K562 (cell line): ENCODE measurements around the gene CAMK1D. TPM values are rescaled to one million over a fixed set of nuclear protein-coding genes. Genes with fewer than 3 reads are reported as not detected.

Source experiments
- CHD2 ChIP-seq: IDR thresholded peaks from 2 replicates; pipeline ENCODE4 v1.6.1; 2011; ENCODE audit warnings: low read depth, low read length
- EGR1 ChIP-seq: fragments of 450-650 bp; conservative IDR thresholded peaks from 2 replicates; pipeline ENCODE4 v1.6.1; 2017; ENCODE audit warnings: mild to moderate bottlenecking
- HEY1 ChIP-seq: fragments of 250-450 bp; sonication (Bioruptor Pico); IDR thresholded peaks from 2 replicates; pipeline ENCODE4 v1.5.0; 2020; ENCODE audit warnings: mild to moderate bottlenecking, moderate library complexity, borderline replicate concordance
- HOMEZ ChIP-seq: fragments of 250-450 bp; sonication (Bioruptor Pico); IDR thresholded peaks from 2 replicates; pipeline ENCODE4 v1.4.0; 2020; ENCODE audit warnings: mild to moderate bottlenecking, moderate library complexity
- KDM1A ChIP-seq, 2 experiments: fragments of 450-650 bp; IDR thresholded peaks; 2 replicates each; pipeline ENCODE4 v1.6.1; 2016; ENCODE audit warnings: mild to moderate bottlenecking in 2 of 2
- TCF7L2 ChIP-seq: fragments of 150-350 bp; IDR thresholded peaks from 2 replicates; pipeline ENCODE4 v1.6.1; 2016; ENCODE audit warnings: low read depth, mild to moderate bottlenecking, low read length, moderate library complexity
- TEAD4 ChIP-seq, 2 experiments: sonication (generic) in 1 of 2; formaldehyde crosslinking in 1 of 2; IDR thresholded peaks; 2 replicates each; pipeline versions ENCODE4 v1.6.1 to v1.8.0; 2012 to 2022; ENCODE audit warnings: borderline replicate concordance in 1 of 2, inconsistent platforms in 1 of 2, low read length in 1 of 2, mild to moderate bottlenecking in 1 of 2, missing genetic modification reagents in 1 of 2
- THRB ChIP-seq: fragments of 450-650 bp; formaldehyde crosslinking; conservative IDR thresholded peaks from 2 replicates; pipeline ENCODE4 v1.4.0; 2022; ENCODE audit warnings: mild to moderate bottlenecking, missing genetic modification characterization
- ZFP36 ChIP-seq: fragments of 150-350 bp; IDR thresholded peaks from 2 replicates; pipeline ENCODE4 v1.6.1; 2018; ENCODE audit warnings: low read length, low read depth; ENCODE audit not compliant: partially characterized antibody
- ZNF655 ChIP-seq: fragments of 250-450 bp; sonication (Bioruptor Pico); IDR thresholded peaks from 2 replicates; pipeline ENCODE4 v1.5.0; 2021
- polyA plus RNA-seq, 8 experiments: library from polyadenylated mRNA; depleted of rRNA in 4 of 8; stranded (reverse) in 5 of 8; unstranded in 3 of 8; fragments of >200 nt; fragmentation: Nextera tagmentation in 2 of 8; fragmentation: Illumina TruSeq in 1 of 8; extraction: Ambion mirVana in 2 of 8; extraction: Trizol in 1 of 8; gene quantifications; 2 replicates each; pipeline versions ENCODE4 v1.2.1 to v1.2.3, GENCODE V29; 2011 to 2014; ENCODE audit warnings: inconsistent platforms in 1 of 8, missing spikeins in 1 of 8
- total RNA-seq, 7 experiments: library from RNA; depleted of rRNA in 6 of 7; stranded (reverse); fragments of >200 nt in 6 of 7; fragmentation: Illumina TruSeq in 2 of 7; extraction: Trizol in 2 of 7; gene quantifications; 2 replicates each; pipeline versions ENCODE4 v1.2.1 to v1.2.3, GENCODE V29; 2011 to 2021; ENCODE audit warnings: low replicate concordance in 1 of 7

Gene CAMK1D
- total and polyA plus RNA-seq, 9 of the 15 experiments (the other 6 are each of a cell fraction or from before 2014, with no cell fraction given), result 0.12 to 0.24 (median 0.20) TPM; not detected in 5

GRCh38 chr10:12412666-12413368, 63.5 kb downstream of the CAMK1D start (continued):
- TF ChIP-seq ZNF655 (CRISPR knock-in tag) (no peak), THRB (CRISPR knock-in tag) (no peak), ZFP36 (no peak), HOMEZ (CRISPR knock-in tag) (no peak), KDM1A (IDR thresholded peaks at IDR 0.05) (no peak), EGR1 (no peak), TCF7L2 (no peak), TEAD4 (IDR thresholded peaks at IDR 0.05; ENCODE audit: low read length) (no peak), TEAD4 (CRISPR knock-in tag; IDR thresholded peaks at IDR 0.05; ENCODE audit: borderline replicate concordance) (no peak), CHD2 (no peak), HEY1 (no peak)
